K562 (cell line): ENCODE results near the gene LACC1. TPM values are rescaled to one million over a fixed set of nuclear protein-coding genes. Genes with fewer than 3 reads are reported as not detected.

ENCODE experiments used
- ATAC-seq: fragments of 200-7000 bp; cut with Tn5 transposase; 3 replicates; pipeline ENCODE4 v1.9.1; 2020; ENCODE audit warnings: moderate library complexity
- BruUV-seq: library from RNA; stranded (reverse); fragments of 400-500 nt; replicated peaks from 2 replicates; lab custom pipeline; 2021; lab: Mats Ljungman, UMichigan
- CTCF ChIA-PET: fragments of 300-600 bp; formaldehyde crosslinking; extraction: SDS; loops from one replicate; lab custom pipeline; 2021; ENCODE audit warnings: low intra/inter-chr PET ratio; lab: Yijun Ruan, JAX
- POLR2A ChIA-PET: fragments of 300-600, 350-650 bp; sonication (Branson Sonifier 250); formaldehyde crosslinking; extraction: SDS; loops from one replicate; lab custom pipeline; 2021; ENCODE audit warnings: antibody characterized with exemption, inconsistent platforms; lab: Yijun Ruan, JAX
- DNase-seq, 4 experiments: peaks; one replicate each; pipeline versions ENCODE4 v3.0.0 to v3.0.0-alpha.2; 2011 to 2018; ENCODE audit warnings: low spot score in 3 of 4, mixed read lengths in 3 of 4; ENCODE audit errors: extremely low read depth in 1 of 4
- FAIRE-seq: peaks from 2 replicates; lab custom pipeline; 2011; peaks lifted over from hg19 to GRCh38; lab: Jason Lieb, UNC
- H2AFZ ChIP-seq: 2 replicates; pipeline ENCODE4 v1.6.0; 2011; ENCODE audit warnings: low read depth, low read length, control low read depth, inconsistent platforms
- H3K27ac ChIP-seq: fragments of 200-600 bp; 3 replicates; pipeline ENCODE4 v1.8.0; 2011; ENCODE audit warnings: low read depth, mild to moderate bottlenecking, control low read depth, inconsistent platforms, low read length, moderate library complexity, mixed read lengths; ENCODE audit errors: extremely low read depth
- H3K27me3 ChIP-seq, 2 experiments: fragments of 300-600 bp in 1 of 2; 2 replicates in 1 of 2; 3 replicates in 1 of 2; pipeline versions ENCODE4 v1.6.0 to v1.8.0; 2011; ENCODE audit warnings: inconsistent platforms in 2 of 2, low read length in 2 of 2, mild to moderate bottlenecking in 1 of 2, mixed read lengths in 1 of 2, moderate library complexity in 1 of 2; ENCODE audit not compliant: control insufficient read depth in 2 of 2, insufficient read depth in 2 of 2
- H3K36me3 ChIP-seq: fragments of 300-600 bp; 3 replicates; pipeline ENCODE4 v1.8.0; 2011; ENCODE audit warnings: mild to moderate bottlenecking, low read length, inconsistent platforms; ENCODE audit not compliant: control insufficient read depth, insufficient read depth
- H3K4me1 ChIP-seq, 2 experiments: fragments of 200-600 bp in 1 of 2; replicated peaks in 1 of 2; 2 replicates in 1 of 2; 3 replicates in 1 of 2; pipeline versions ENCODE4 v1.5.1 to v1.8.0; 2011; ENCODE audit warnings: inconsistent platforms in 2 of 2, low read length in 2 of 2, mild to moderate bottlenecking in 1 of 2, mixed read lengths in 1 of 2, moderate library complexity in 1 of 2; ENCODE audit not compliant: control insufficient read depth in 2 of 2, insufficient read depth in 2 of 2
- H3K4me2 ChIP-seq: 2 replicates; pipeline ENCODE4 v1.6.1; 2011; ENCODE audit warnings: low read length, control low read depth, inconsistent platforms, mixed read lengths; ENCODE audit not compliant: insufficient read depth
- H3K4me3 ChIP-seq: fragments of 200-600 bp; sonication (generic), shearing (Covaris generic); 2 replicates; pipeline ENCODE4 v1.5.1; 2016; ENCODE audit warnings: control low read depth, inconsistent platforms
- H3K79me2 ChIP-seq: fragments of 200-600 bp; 3 replicates; pipeline ENCODE4 v1.8.0; 2011; ENCODE audit warnings: low read length, inconsistent platforms; ENCODE audit not compliant: control insufficient read depth, insufficient read depth
- H3K9ac ChIP-seq, 2 experiments: 2 replicates each; pipeline versions ENCODE4 v1.6.0 to v1.6.1; 2011; ENCODE audit warnings: low read depth in 2 of 2, low read length in 2 of 2, control low read depth in 1 of 2, inconsistent platforms in 1 of 2, mild to moderate bottlenecking in 1 of 2, mixed read lengths in 1 of 2; ENCODE audit not compliant: insufficient read depth in 1 of 2
- H3K9me1 ChIP-seq: one replicate; pipeline ENCODE4 v1.6.0; 2011; ENCODE audit warnings: inconsistent platforms, mild to moderate bottlenecking, low read length, moderate library complexity; ENCODE audit not compliant: control insufficient read depth, insufficient read depth
- H3K9me3 ChIP-seq: replicated peaks from 2 replicates; pipeline ENCODE4 v1.5.1; 2011; ENCODE audit warnings: low read depth, low read length, inconsistent platforms; ENCODE audit not compliant: control insufficient read depth, insufficient read depth
- H4K20me1 ChIP-seq: replicated peaks from 2 replicates; pipeline ENCODE4 v1.6.1; 2011; ENCODE audit warnings: low read length, inconsistent platforms, mixed read lengths; ENCODE audit not compliant: control insufficient read depth, insufficient read depth
- KHSRP ChIP-seq: fragments of 450-650 bp; IDR thresholded peaks from 2 replicates; pipeline ENCODE4 v1.6.1; 2017
- MCM5 ChIP-seq: fragments of 450-650 bp; IDR thresholded peaks from 2 replicates; pipeline ENCODE4 v1.6.1; 2016; ENCODE audit warnings: low read depth
- RBM17 ChIP-seq: fragments of 200-400 bp; formaldehyde crosslinking; IDR thresholded peaks from 2 replicates; pipeline ENCODE4 v1.6.1; 2017; ENCODE audit warnings: low read depth, mild to moderate bottlenecking, low read length, borderline replicate concordance
- TCF7L2 ChIP-seq: fragments of 150-350 bp; IDR thresholded peaks from 2 replicates; pipeline ENCODE4 v1.6.1; 2016; ENCODE audit warnings: low read depth, mild to moderate bottlenecking, low read length, moderate library complexity
- XRCC4 ChIP-seq: IDR thresholded peaks from one replicate; pipeline ENCODE4 v1.6.1; 2011; ENCODE audit not compliant: insufficient read depth, insufficient read length; ENCODE audit errors: extremely low read depth
- ZBTB17 ChIP-seq: fragments of 450-650 bp; formaldehyde crosslinking; IDR thresholded peaks from 2 replicates; pipeline ENCODE4 v1.4.0; 2020; ENCODE audit warnings: mild to moderate bottlenecking
- ZNF253 ChIP-seq: fragments of 250-450 bp; sonication (Bioruptor Pico); conservative IDR thresholded peaks from 2 replicates; pipeline ENCODE4 v1.6.1; 2021; ENCODE audit warnings: mild to moderate bottlenecking
- ZNF644 ChIP-seq: fragments of 200-800 bp; sonication (Bioruptor generic); IDR thresholded peaks from 2 replicates; pipeline ENCODE4 v1.6.1; 2016; ENCODE audit warnings: low read depth, missing genetic modification characterization, missing compliant biosample characterization
- WGBS: fragments of 100-300 bp; shearing (Covaris generic); methylation state at CpG from one replicate; pipeline ENCODE4 v1.1.6; 2016; ENCODE audit warnings: low coverage, mixed read lengths; ENCODE audit not compliant: insufficient coverage; ENCODE audit errors: missing lambda C conversion rate; 5-methylcytosine and 5-hydroxymethylcytosine counted together
- in situ Hi-C: fragments of 300-500 bp; cut with MboI; formaldehyde crosslinking; loops from 4 replicates; pipeline ENCODE4 v1.15.0; 2018; ENCODE audit warnings: inconsistent platforms, mixed read lengths
- intact Hi-C: fragments of 100-400 bp; cut with micrococcal nuclease; formaldehyde crosslinking; loops from 2 replicates; pipeline ENCODE4 v1.14.2; 2022
- polyA plus RNA-seq, 8 experiments: library from polyadenylated mRNA; depleted of rRNA in 4 of 8; stranded (reverse) in 5 of 8; unstranded in 3 of 8; fragments of >200 nt; fragmentation: Nextera tagmentation in 2 of 8; fragmentation: Illumina TruSeq in 1 of 8; extraction: Ambion mirVana in 2 of 8; extraction: Trizol in 1 of 8; gene quantifications; 2 replicates each; pipeline versions ENCODE4 v1.2.1 to v1.2.3, GENCODE V29; 2011 to 2014; ENCODE audit warnings: inconsistent platforms in 1 of 8, missing spikeins in 1 of 8
- total RNA-seq, 7 experiments: library from RNA; depleted of rRNA in 6 of 7; stranded (reverse); fragments of >200 nt in 6 of 7; fragmentation: Illumina TruSeq in 2 of 7; extraction: Trizol in 2 of 7; gene quantifications; 2 replicates each; pipeline versions ENCODE4 v1.2.1 to v1.2.3, GENCODE V29; 2011 to 2021; ENCODE audit warnings: low replicate concordance in 1 of 7
- TF ChIP-seq, protein P1 (sequence below): fragments of 450-650 bp; formaldehyde crosslinking; IDR thresholded peaks from 2 replicates; pipeline ENCODE4 v1.4.0; 2020; ENCODE audit warnings: mild to moderate bottlenecking, moderate library complexity

The LACC1 gene
- total and polyA plus RNA-seq, 9 of the 15 experiments (the other 6 are each of a cell fraction or from before 2014, with no cell fraction given), result 0.24 TPM; not detected in 8

DNA sequence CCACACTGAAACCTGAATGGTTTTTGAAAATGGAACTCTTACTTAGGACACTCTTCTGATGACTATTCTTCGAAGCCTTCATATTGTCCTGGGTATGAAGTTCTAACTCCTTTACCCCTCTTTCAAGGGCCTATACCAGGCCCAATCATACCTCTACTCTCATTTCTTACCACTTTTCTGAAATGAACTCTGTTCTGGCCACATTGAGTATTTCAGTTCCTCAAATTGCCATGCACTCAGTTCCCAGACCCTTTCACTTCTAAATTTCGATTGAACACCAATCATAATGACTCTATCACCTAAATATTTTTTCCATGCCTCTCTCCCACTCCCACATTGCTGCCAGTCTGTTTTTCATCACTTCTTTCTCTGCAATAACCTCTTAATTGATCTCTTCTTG lies 53.7 kb downstream of the LACC1 start:
- ChIA-PET CTCF (interaction anchor here (0.6 kb wide), 1 partner anchor 100 kb away, joined by 3 read pairs; no protein-coding TSS in a partner anchor), POLR2A (no interaction called here)
- Histone ChIP-seq H3K36me3 (no peaks in the 10 kb centered on the region), H3K4me1 (no peaks in the 10 kb centered on the region), H2AFZ (no peak overlapping the region), H4K20me1 (no peaks in the 10 kb centered on the region), H3K4me3 (no peak overlapping the region), H3K9me1 (no peaks in the 10 kb centered on the region), H3K27ac (no peak overlapping the region), H3K27me3 (no peaks in the 10 kb centered on the region), H3K9me3 (no peaks in the 10 kb centered on the region), H3K4me2 (no peak overlapping the region)
- no TSS peak for BruUV-seq
- 5% methylated on average over 2 of the region's 2 CpGs for WGBS
- no peak for ATAC-seq
- intact Hi-C loops, result no loop called here
- in situ Hi-C loops, result no loop called here
- no peak for FAIRE-seq
- DNase-seq, result no peak
- TF ChIP-seq ZNF253 (CRISPR knock-in tag) (no peak), MCM5 (no peak), RBM17 (no peak), ZNF644 (tag) (no peak), TCF7L2 (no peak), ZBTB17 (CRISPR knock-in tag) (no peak), KHSRP (no peak), XRCC4 (no peak)
- TF ChIP-seq, protein P1, sequence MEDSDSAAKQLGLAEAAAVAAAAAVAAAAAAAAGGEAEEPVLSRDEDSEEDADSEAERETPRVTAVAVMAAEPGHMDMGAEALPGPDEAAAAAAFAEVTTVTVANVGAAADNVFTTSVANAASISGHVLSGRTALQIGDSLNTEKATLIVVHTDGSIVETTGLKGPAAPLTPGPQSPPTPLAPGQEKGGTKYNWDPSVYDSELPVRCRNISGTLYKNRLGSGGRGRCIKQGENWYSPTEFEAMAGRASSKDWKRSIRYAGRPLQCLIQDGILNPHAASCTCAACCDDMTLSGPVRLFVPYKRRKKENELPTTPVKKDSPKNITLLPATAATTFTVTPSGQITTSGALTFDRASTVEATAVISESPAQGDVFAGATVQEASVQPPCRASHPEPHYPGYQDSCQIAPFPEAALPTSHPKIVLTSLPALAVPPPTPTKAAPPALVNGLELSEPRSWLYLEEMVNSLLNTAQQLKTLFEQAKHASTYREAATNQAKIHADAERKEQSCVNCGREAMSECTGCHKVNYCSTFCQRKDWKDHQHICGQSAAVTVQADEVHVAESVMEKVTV (CRISPR knock-in tag), result no peak
- TF ChIP-seq, all 486 proteins: peak for 0
- H3K9ac ChIP-seq, result no peak overlapping the region
- H3K79me2 ChIP-seq, result no peaks in the 10 kb centered on the region
